Mucosa of descending colon (tissue), 3 donors: ENCODE results near the gene HHAT. TPM values are rescaled to one million over a fixed set of nuclear protein-coding genes. Genes with fewer than 3 reads are reported as not detected.
A peak's percentile ranks its signal among the peaks of the same experiment; 100 is the strongest.

Experiments used
- ATAC-seq: fragments of 200-7000 bp; cut with Tn5 transposase; one replicate; pipeline ENCODE4 v1.9.1; 2020; ENCODE audit warnings: mild to moderate bottlenecking, moderate library complexity
- DNase-seq, 3 donors: peaks; one replicate each; pipeline ENCODE4 v3.0.0-alpha.2; 2020
- H3K36me3 ChIP-seq: fragments of 200-600 bp; one replicate; pipeline ENCODE4 v1.8.0; 2021; ENCODE audit warnings: low read depth, mild to moderate bottlenecking
- H3K4me1 ChIP-seq: fragments of 200-600 bp; one replicate; pipeline ENCODE4 v1.8.0; 2021; ENCODE audit warnings: low read depth, mild to moderate bottlenecking
- H3K4me3 ChIP-seq: fragments of 200-600 bp; one replicate; pipeline ENCODE4 v1.8.0; 2021; ENCODE audit warnings: mild to moderate bottlenecking
- H3K9me3 ChIP-seq: fragments of 200-600 bp; one replicate; pipeline ENCODE4 v1.8.0; 2021; ENCODE audit warnings: mild to moderate bottlenecking
- CTCF ChIP-seq: fragments of 200-600 bp; IDR thresholded peaks from one replicate; pipeline ENCODE4 v1.8.0; 2022; ENCODE audit warnings: antibody characterized with exemption, mild to moderate bottlenecking
- intact Hi-C, 2 donors: fragments of 100-400 bp; cut with DNase I in 1 of 2; cut with micrococcal nuclease in 1 of 2; formaldehyde crosslinking; loops; one replicate each; pipeline versions ENCODE4 v1.11.0 to v1.11.1; 2022; cut with DNase I, micrococcal nuclease
- total RNA-seq, 3 donors: library from RNA; stranded (reverse); fragmentation: NEBNext Ultra II Directional in 2 of 3; extraction: Animal tissue kit (Norgen Biotek cat#: 25700) in 2 of 3; gene quantifications; one replicate each; pipeline versions ENCODE4 v1.2.1 to v1.2.4, GENCODE V29; 2021 to 2023
- donor health status: DM: no; HTN: no; CAD: no; lungs with moderate emphysema.
- donor health status: DM: no; HTN: no; CAD: no.
- donor health status: DM: no; HTN: yes; CAD: no.

Gene HHAT
- total RNA-seq, 3 donors from 2014 or later = 4.1 to 8.6 (median 5.9) TPM

GRCh38 chr1:210591214-210591613 lies 262.5 kb downstream of the HHAT start:
- DNase-seq (no peak), ATAC-seq (no peak)
- intact Hi-C loops = no loop called here
- TF ChIP-seq CTCF = no peak
- H3K36me3 ChIP-seq = no peaks in the 10 kb centered on the region
- H3K4me1 ChIP-seq = no peaks in the 10 kb centered on the region
- no peaks in the 10 kb centered on the region for H3K9me3 ChIP-seq
- no peak overlapping the region for H3K4me3 ChIP-seq

DNA sequence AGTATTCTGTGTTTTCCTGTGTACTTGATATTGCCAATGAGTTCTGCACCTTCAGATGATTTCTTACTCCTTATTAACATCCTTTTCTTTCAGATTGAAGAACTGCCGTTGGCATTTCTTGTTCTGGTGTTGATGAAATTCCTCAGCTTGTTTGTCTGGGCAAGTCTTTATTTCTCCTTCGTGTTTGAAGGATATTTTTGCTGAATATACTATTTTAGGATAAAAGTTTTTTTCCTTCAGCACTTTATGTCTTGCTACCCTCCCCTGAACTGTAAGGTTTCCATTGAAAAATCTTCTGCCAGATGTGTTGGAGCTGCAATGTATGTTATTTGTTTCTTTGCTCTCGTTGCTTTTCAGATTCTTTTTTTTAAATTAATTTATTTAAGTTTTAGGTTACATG lies 265.9 kb downstream of the HHAT start:
- no peak for TF ChIP-seq CTCF

DNA sequence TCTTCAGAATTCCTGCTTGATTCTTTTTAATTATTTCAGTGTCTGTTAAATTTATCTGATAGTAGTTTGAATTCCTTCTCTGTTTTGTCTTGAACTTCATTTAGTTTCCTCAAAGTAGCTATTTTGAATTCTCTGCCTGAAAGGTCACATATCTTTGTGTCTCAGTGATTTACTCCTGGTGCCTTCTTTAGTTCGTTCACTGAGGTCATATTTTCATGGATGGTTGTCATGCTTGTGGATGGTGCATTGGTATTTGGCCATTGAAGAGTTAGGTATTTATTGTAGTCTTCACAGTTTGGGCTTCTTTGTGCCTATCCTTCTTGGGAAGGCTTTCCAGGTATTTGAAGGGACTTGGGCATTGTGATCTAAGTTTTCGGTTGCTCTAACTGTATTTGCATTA lies 267.9 kb downstream of the HHAT start:
- Histone ChIP-seq H3K9me3 (no peaks in the 10 kb centered on the region), H3K4me1 (no peaks in the 10 kb centered on the region), H3K36me3 (no peaks in the 10 kb centered on the region), H3K4me3 (no peak overlapping the region)
- ATAC-seq (no peak), DNase-seq (no peak)
- TF ChIP-seq CTCF = no peak
- intact Hi-C loops = no loop called here

More for the DNA sequence above, 265.9 kb downstream of the HHAT start:
- no peaks in the 10 kb centered on the region for H3K4me1 ChIP-seq
- H3K4me3 ChIP-seq = no peak overlapping the region
- intact Hi-C loops = no loop called here
- no peaks in the 10 kb centered on the region for H3K36me3 ChIP-seq
- no peaks in the 10 kb centered on the region for H3K9me3 ChIP-seq
- no peak for ATAC-seq
- DNase-seq = no peak

GRCh38 chr1:210597555-210598134 lies 268.9 kb downstream of the HHAT start:
- no peak for DNase-seq
- TF ChIP-seq CTCF = no peak
- ATAC-seq = peak; percentile 49
- H3K4me1 ChIP-seq = no peaks in the 10 kb centered on the region
- intact Hi-C loops = no loop called here
- no peaks in the 10 kb centered on the region for H3K36me3 ChIP-seq
- H3K4me3 ChIP-seq = no peak overlapping the region
- H3K9me3 ChIP-seq = no peaks in the 10 kb centered on the region

GRCh38 chr1:210598135-210598652 lies 269.5 kb downstream of the HHAT start:
- no peaks in the 10 kb centered on the region for H3K36me3 ChIP-seq
- no peaks in the 10 kb centered on the region for H3K9me3 ChIP-seq
- ATAC-seq (peak; percentile 60), DNase-seq (peak in 1 of 3 donors; percentile 11)
- no peaks in the 10 kb centered on the region for H3K4me1 ChIP-seq
- no peak overlapping the region for H3K4me3 ChIP-seq
- intact Hi-C loops = no loop called here
- no peak for TF ChIP-seq CTCF
